ENCODE results near the gene C13orf42. TPM values are rescaled to one million over a fixed set of nuclear protein-coding genes. Genes with fewer than 3 reads are reported as not detected.

The C13orf42 gene
- polyA plus RNA-seq, 6 donors from 2014 or later: not detected

Other genes starting within 250 kb of the C13orf42 start
- gene RNASEH2B, start 201.5 kb downstream of the C13orf42 start, polyA plus RNA-seq (ENCODE audit: low read depth in 6 of 6): 100 to 1,000 TPM; 169 to 257 (median 216) TPM
- under 1 TPM in 3 of 6 donors, not detected in 3; 0.09 to 0.13 (median 0.09) TPM for gene FAM124A, start 111.1 kb upstream of the C13orf42 start, polyA plus RNA-seq (ENCODE audit: low read depth in 6 of 6)
- gene SERPINE3, start 228.4 kb upstream of the C13orf42 start, polyA plus RNA-seq (ENCODE audit: low read depth in 6 of 6): under 1 TPM in 1 of 6 donors, not detected in 5; 0.57 TPM

Data from naive B cell (primary cell).